HCT116 (cell line): Measurements from ENCODE around the gene TADA3. TPM values are rescaled to one million over a fixed set of nuclear protein-coding genes. Genes with fewer than 3 reads are reported as not detected.

Experiments
- ATAC-seq: fragments of 200-7000 bp; cut with Tn5 transposase; 2 replicates; pipeline ENCODE4 v1.9.1; 2020; ENCODE audit warnings: mild to moderate bottlenecking, moderate library complexity
- BruUV-seq: library from RNA; stranded (reverse); fragments of 400-500 nt; replicated peaks from 2 replicates; lab custom pipeline; 2021; lab: Mats Ljungman, UMichigan
- CTCF ChIA-PET: fragments of 300-600 bp; sonication (Branson Sonifier 250); formaldehyde crosslinking; loops from one replicate; lab custom pipeline; 2021; ENCODE audit warnings: antibody characterized with exemption; lab: Charles Lee
- POLR2A ChIA-PET: fragments of 300-600, 350-600 bp; sonication (Branson Sonifier 250); formaldehyde crosslinking; loops from one replicate; lab custom pipeline; 2021; ENCODE audit warnings: antibody characterized with exemption; lab: Charles Lee
- RAD21 ChIA-PET, 2 experiments: fragments of 300-600 bp; sonication (Branson Sonifier 250); formaldehyde crosslinking; loops; one replicate each; lab custom pipeline; 2023; ENCODE audit warnings: low total read pairs in 2 of 2; ENCODE audit not compliant: uncharacterized antibody in 2 of 2, unreplicated experiment in 2 of 2, low non-redundant PET in 1 of 2; lab: Charles Lee
- DNase-seq: peaks from one replicate; pipeline ENCODE4 v3.0.0-alpha.2; 2010; ENCODE audit warnings: low read depth, low spot score
- H2AFZ ChIP-seq: fragments of 200-600 bp; shearing (Covaris generic), sonication (generic); 2 replicates; pipeline ENCODE4 v1.6.1; 2017; ENCODE audit warnings: low read depth, mixed run types, mixed read lengths, antibody characterized with exemption, low read length; ENCODE audit not compliant: poor library complexity, severe bottlenecking
- H3K27ac ChIP-seq: 2 replicates; pipeline ENCODE4 v1.5.1; 2012; ENCODE audit warnings: low read depth, low read length
- H3K27me3 ChIP-seq: fragments of 200-600 bp; sonication (generic); 2 replicates; pipeline ENCODE4 v1.6.1; 2016; ENCODE audit warnings: mixed run types, low read length, mixed read lengths; ENCODE audit not compliant: insufficient read depth
- H3K36me3 ChIP-seq, 2 experiments: fragments of 200-500 bp in 1 of 2; fragments of 200-600 bp in 1 of 2; sonication (Bioruptor generic) in 1 of 2; sonication (generic) in 1 of 2; 2 replicates each; pipeline versions ENCODE4 v1.5.1 to v1.6.1; 2014 to 2016; ENCODE audit warnings: low read length in 2 of 2, inconsistent platforms in 1 of 2, mixed read lengths in 1 of 2, mixed run types in 1 of 2; ENCODE audit not compliant: insufficient read depth in 2 of 2, control insufficient read depth in 1 of 2
- H3K4me1 ChIP-seq, 2 experiments: fragments of 200-600 bp in 1 of 2; sonication (generic) in 1 of 2; 2 replicates each; pipeline versions ENCODE4 v1.5.1 to v1.6.1; 2012 to 2017; ENCODE audit warnings: low read length in 2 of 2, inconsistent platforms in 1 of 2, mild to moderate bottlenecking in 1 of 2, mixed read lengths in 1 of 2, mixed run types in 1 of 2, moderate library complexity in 1 of 2; ENCODE audit not compliant: insufficient read depth in 2 of 2, control insufficient read depth in 1 of 2
- H3K4me2 ChIP-seq: fragments of 200-600 bp; sonication (generic); 2 replicates; pipeline ENCODE4 v1.6.1; 2017; ENCODE audit warnings: mixed run types, low read length, mixed read lengths
- H3K4me3 ChIP-seq, 2 experiments: fragments of 200-600 bp in 1 of 2; sonication (generic) in 1 of 2; replicated peaks in 1 of 2; 2 replicates each; pipeline ENCODE4 v1.5.1; 2011 to 2016; ENCODE audit warnings: low read length in 2 of 2, control low read depth in 1 of 2, low read depth in 1 of 2, mild to moderate bottlenecking in 1 of 2, mixed read lengths in 1 of 2, mixed run types in 1 of 2
- H3K79me2 ChIP-seq: fragments of 200-600 bp; sonication (generic); 2 replicates; pipeline ENCODE4 v1.6.1; 2017; ENCODE audit warnings: mild to moderate bottlenecking, mixed run types, low read length, moderate library complexity, mixed read lengths; ENCODE audit not compliant: insufficient read depth
- H3K9ac ChIP-seq: fragments of 200-600 bp; sonication (generic); 2 replicates; pipeline ENCODE4 v1.6.1; 2016; ENCODE audit warnings: low read length, mixed read lengths
- H3K9me2 ChIP-seq: fragments of 200-600 bp; sonication (generic), shearing (Covaris generic); 2 replicates; pipeline ENCODE4 v1.6.1; 2017; ENCODE audit warnings: mixed run types, mild to moderate bottlenecking, moderate library complexity; ENCODE audit not compliant: insufficient read depth
- H3K9me3 ChIP-seq, 2 experiments: fragments of 200-500 bp in 1 of 2; fragments of 200-600 bp in 1 of 2; sonication (Bioruptor generic) in 1 of 2; sonication (generic) in 1 of 2; 2 replicates each; pipeline ENCODE4 v1.6.1; 2014 to 2017; ENCODE audit warnings: low read length in 2 of 2, mixed read lengths in 2 of 2, inconsistent platforms in 1 of 2, low read depth in 1 of 2, mild to moderate bottlenecking in 1 of 2, mixed run types in 1 of 2, moderate library complexity in 1 of 2; ENCODE audit not compliant: control insufficient read depth in 1 of 2, insufficient read depth in 1 of 2
- H4K20me1 ChIP-seq: fragments of 200-600 bp; sonication (generic), shearing (Covaris generic); 2 replicates; pipeline ENCODE4 v1.6.1; 2017; ENCODE audit warnings: mixed run types, mild to moderate bottlenecking, moderate library complexity; ENCODE audit not compliant: insufficient read depth
- ATF3 ChIP-seq: IDR thresholded peaks from 2 replicates; pipeline ENCODE4 v1.6.1; 2012
- CEBPB ChIP-seq: IDR thresholded peaks from 2 replicates; pipeline ENCODE4 v1.6.1; 2012; ENCODE audit warnings: low read depth
- ELF1 ChIP-seq: IDR thresholded peaks from 2 replicates; pipeline ENCODE4 v1.6.1; 2012; ENCODE audit warnings: low read depth, borderline replicate concordance
- JUND ChIP-seq: IDR thresholded peaks from 2 replicates; pipeline ENCODE4 v1.6.1; 2012
- POLR2AphosphoS5 ChIP-seq: IDR thresholded peaks from 2 replicates; pipeline ENCODE4 v1.6.1; 2011; ENCODE audit warnings: mild to moderate bottlenecking, low read depth, low read length, moderate library complexity
- REST ChIP-seq: IDR thresholded peaks from 2 replicates; pipeline ENCODE4 v1.6.1; 2012; ENCODE audit warnings: low read depth
- SP1 ChIP-seq: IDR thresholded peaks from 2 replicates; pipeline ENCODE4 v1.6.1; 2012; ENCODE audit warnings: low read depth
- SRF ChIP-seq: IDR thresholded peaks from 2 replicates; pipeline ENCODE4 v1.6.1; 2012; ENCODE audit warnings: low read depth
- YY1 ChIP-seq: IDR thresholded peaks from 2 replicates; pipeline ENCODE4 v1.6.1; 2011; ENCODE audit warnings: low read length, low read depth, moderate library complexity, mild to moderate bottlenecking; ENCODE audit not compliant: insufficient replicate concordance; ENCODE audit errors: extremely low read depth
- ZBTB33 ChIP-seq: IDR thresholded peaks from 2 replicates; pipeline ENCODE4 v1.6.1; 2011; ENCODE audit warnings: mild to moderate bottlenecking, low read length, moderate library complexity; ENCODE audit not compliant: insufficient replicate concordance; ENCODE audit errors: extremely low read depth
- ZNF274 ChIP-seq: fragments of 200-500 bp; sonication (Bioruptor generic); IDR thresholded peaks from 2 replicates; pipeline ENCODE4 v1.6.1; 2014; ENCODE audit warnings: mild to moderate bottlenecking, low read depth, low read length, inconsistent platforms
- intact Hi-C: fragments of 100-400 bp; cut with micrococcal nuclease; formaldehyde crosslinking; loops from 2 replicates; pipeline ENCODE4 v1.10.0; 2022
- total RNA-seq: library from RNA; stranded (reverse); gene quantifications from one replicate; pipeline ENCODE4 v1.2.1, GENCODE V29; 2021; ENCODE audit not compliant: unreplicated experiment

The TADA3 gene
- total RNA-seq, 1 experiment from 2014 or later, result 72.0 TPM

GRCh38 chr3:9743548-9743947 is 48.7 kb downstream of the TADA3 start:
- intact Hi-C loops, result no loop called here
- Histone ChIP-seq H3K36me3 (peaks cover 75 to 89% of the 10 kb centered on the region in 2 experiments), H3K9ac (no peak overlapping the region), H4K20me1 (no peaks in the 10 kb centered on the region), H3K79me2 (peaks cover 5% of the 10 kb centered on the region; the same call in 1 of the 2 replicates), H3K27ac (no peak overlapping the region), H3K4me3 (no peak overlapping the region), H3K9me2 (no peaks in the 10 kb centered on the region), H2AFZ (no peak overlapping the region), H3K9me3 (no peaks in the 10 kb centered on the region), H3K4me2 (no peak overlapping the region), H3K4me1 (no peaks in the 10 kb centered on the region), H3K27me3 (no peaks in the 10 kb centered on the region)
- no peak for TF ChIP-seq SP1
- no peak for TF ChIP-seq ELF1
- no peak for TF ChIP-seq JUND
- no peak for TF ChIP-seq ZBTB33
- TF ChIP-seq ATF3, result no peak
- TF ChIP-seq YY1, result no peak
- no peak for TF ChIP-seq SRF
- no peak for TF ChIP-seq CEBPB
- no peak for TF ChIP-seq REST
- no peak for TF ChIP-seq ZNF274
- no peak for TF ChIP-seq POLR2AphosphoS5
- no peak for DNase-seq
- BruUV-seq, result no TSS peak
- POLR2A ChIA-PET, result interaction anchor here (0.6 kb wide), 1 partner anchor 30 kb away, joined by 3 read pairs; no protein-coding TSS in a partner anchor
- RAD21 ChIA-PET, result no interaction called here
- ATAC-seq, result no peak
- CTCF ChIA-PET, result no interaction called here
